Measurements from ENCODE around the gene IPO5.
"Not testable (repeated sequence)": the region's sequence is repeated elsewhere in the genome, so short reads cannot be mapped to it uniquely, and the experiment has no call there.

IPO5 gene

DNA sequence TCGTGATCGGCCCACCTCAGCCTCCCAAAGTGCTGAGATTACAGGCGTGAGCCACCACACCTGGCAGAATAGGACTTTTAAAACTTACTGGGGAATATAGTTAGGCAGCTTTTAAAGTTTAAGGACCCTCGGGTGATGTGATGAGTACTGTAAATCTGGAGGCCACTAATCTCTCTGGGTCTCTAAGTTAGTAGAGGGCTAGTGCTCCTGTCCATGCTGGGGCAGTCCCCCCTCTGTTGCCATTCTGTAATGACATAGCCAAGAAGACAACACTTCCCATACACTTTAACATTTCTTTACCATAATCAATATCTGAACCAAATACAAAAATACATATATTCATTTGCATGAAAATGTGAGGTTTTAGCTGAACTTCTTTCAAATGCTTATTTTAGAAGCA is 65.7 kb downstream of the IPO5 start:
- DNase-seq = no peak

DNA sequence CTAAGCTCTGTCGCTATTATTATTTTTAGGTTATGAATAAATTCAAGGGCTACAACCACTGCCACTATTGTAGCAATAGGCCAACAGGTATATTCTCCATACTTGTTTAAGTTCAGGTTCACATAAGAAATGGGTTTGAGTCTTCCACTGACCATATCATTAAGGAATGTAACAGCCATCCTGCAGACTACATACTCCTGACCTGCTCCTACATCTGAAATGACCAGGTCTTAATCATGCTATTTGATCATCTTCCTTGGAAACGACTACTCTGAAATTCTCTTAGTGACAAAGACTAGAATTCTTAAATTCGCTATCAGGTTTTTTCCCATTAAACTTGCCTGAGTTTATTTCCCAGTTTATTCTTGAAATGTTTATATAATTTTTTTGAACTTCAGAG is 66.8 kb downstream of the IPO5 start:
- no peak for DNase-seq

DNA sequence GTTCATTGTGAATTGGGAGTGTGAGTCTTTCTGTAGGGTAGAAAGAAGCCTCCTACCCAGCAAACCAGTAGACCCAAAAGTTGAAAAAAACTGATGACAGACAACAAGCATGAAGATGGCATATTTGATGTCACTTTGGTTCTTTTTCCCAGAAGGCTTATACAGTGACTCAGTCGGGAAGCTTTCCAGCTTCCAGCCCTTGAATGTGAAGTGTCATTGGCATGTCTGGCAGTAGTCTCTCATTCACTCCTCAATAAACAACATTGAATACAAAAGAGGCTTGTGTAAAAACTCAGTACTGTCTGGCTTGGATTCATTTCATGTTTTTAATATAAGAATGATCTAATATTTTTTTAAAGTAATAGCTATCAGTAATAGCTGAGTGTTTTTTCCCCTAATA is 68.7 kb downstream of the IPO5 start:
- DNase-seq = no peak

DNA sequence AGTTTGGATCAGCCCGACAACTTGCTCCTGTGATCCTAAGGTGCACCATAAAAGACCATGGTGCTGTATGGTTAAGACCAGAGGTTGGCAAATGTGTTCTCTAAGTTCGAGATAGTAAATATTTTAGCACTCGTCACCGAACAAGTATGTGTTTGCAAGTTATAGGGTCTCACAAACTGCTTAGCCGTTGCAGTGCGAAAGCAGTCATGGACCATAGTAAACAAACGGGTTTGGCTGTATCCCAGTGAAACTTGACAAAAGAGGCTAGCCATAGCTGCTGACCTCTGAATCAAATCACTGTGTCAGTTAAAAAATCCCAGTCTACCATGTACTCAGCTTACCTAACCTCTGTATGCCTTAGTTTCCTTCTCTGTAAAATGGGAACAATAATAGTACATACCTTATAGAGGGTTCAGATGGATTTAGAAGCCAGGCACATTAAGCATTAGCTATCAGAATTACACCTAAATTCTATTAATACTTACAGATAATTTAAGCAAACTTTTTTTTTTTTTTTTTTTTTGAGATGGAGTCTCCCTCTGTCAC is 72.1 kb downstream of the IPO5 start:
- no peak for DNase-seq

DNA sequence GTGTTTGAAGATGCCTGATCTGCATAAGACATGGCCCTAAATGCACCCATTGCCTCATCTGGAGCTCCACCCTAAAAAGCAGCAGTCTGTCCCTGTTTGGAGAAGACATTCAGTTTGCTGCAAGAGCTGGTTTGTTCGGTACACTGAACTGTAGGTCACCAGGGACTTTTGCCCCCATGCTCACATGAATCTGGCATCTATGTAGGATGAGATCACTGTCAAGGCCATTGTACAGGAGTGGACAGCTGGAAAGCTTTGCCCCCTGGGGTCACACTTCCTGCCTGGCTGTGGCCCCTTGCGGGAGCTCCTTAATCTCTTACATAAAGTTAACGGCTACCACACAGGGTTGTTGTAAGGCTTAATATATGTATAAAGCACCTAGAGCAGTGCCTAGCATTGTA is 73.0 kb downstream of the IPO5 start:
- no peak for DNase-seq

DNA sequence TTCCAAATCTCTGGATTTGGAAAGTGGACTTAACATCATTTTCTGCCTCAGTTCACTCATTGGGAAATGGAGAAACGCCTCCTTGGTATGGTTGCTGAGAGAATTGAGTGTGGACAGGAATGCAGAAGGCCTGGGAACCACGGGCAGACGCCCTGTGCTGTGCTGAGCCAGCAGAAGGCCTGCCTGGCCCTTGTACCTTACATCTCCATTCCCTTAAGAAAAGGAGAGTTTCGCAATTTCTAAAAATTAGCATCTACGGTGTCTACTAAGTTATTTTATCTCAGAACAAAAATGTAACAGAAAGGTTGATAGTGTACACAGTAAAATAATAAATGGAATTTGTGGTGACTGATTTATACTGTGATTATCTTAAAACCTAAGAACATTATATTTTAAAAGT is 78.7 kb downstream of the IPO5 start:
- no peak for DNase-seq

DNA sequence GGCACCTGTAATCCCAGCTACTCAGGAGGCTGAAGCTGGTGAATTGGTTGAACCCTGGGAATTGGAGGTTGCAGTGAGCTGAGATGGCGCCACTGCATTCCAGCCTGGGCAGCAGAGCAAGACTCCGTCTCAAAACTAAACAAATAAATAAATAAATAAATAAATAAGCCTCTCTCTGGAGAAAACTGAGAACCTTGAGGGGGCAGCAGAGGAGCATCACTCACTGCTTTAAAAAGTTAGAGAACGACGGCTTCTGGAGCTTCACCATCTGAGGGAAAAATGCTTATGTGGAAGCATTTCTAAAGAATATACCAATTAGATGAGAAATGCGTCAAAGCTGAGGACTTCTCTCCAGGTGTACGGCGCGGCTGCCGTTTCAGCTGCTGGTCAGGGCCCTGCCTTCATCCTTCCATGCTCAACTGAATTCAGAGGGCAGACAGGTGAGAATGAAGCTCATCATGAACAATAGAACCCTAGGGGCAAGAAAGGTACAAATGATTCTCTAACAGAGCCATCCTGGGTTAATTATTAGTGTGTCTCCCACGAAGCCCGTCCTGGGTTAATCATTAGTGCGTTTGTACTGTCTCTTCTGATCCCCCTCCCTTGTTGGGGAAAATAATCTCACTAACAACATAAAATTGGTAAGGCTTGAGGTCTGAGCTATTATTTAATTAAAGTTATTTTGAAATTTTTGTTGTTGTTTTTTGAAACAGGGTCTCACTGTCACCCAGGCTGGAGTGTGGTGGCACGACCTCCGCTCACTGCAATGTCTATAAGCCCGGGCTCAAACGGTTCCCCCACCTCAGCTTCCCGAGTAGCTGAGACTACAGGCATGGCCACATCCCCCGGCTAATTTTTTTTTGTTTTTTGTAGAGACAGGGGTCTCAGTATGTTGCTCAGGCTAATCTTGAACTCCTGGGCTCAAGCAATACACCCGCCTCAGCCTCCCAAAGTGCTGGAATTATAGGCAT is 80.1 kb downstream of the IPO5 start:
- no peak for DNase-seq

DNA sequence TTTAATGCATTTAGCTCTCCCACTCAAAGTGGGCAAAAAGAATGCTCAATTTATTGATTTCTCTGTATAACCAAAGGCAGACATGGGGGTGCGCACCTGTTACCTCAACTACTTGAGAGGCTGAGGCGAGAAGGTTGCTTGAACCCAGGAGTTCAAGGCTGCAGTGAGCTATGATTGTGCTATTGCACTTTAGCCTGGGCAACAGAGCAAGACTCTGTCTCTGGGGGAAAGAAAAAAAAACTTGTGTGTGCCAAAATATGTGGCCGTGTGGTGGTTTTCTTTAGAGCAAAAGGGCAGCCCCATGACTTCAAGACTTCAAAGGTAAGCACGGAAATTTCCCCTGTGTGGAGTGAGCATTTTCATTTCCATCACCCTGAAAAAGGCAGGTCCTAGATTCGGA is 81.9 kb downstream of the IPO5 start:
- no peak for DNase-seq

DNA sequence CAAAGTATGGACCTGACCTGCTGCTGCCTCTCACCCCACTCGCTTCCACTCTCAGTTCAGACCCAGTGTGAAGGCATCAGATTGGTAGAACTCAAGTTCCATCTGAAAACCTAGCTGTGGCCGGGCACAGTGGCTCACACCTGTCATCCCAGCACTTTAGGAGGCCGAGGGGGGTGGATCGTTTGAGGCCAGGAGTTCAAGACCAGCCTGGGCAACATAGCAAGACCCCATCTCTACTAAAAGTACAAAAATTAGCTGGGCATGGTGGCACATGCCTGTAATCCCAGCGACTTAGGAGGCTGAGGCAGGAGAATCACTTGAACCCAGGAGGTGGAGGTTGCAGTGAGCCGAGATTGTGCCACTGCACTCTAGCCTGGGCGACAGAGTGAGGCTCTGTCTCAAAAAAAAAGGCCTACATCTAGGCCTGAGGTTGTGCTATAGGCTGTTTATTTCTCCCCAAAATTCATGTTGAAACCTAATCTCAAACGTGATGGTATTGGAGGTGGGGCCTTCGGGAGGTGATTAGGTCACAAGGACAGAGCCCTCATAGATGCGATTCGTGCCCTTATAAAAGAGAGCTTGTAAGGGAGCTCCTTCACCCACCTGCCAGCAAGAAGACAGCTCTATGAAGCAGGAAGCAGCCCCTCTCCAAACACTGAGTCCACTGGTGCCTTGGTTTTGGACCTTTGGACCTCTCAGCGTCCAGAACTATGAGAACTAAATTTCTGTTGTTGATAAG is 83.3 kb downstream of the IPO5 start:
- not testable (repeated sequence) for DNase-seq

DNA sequence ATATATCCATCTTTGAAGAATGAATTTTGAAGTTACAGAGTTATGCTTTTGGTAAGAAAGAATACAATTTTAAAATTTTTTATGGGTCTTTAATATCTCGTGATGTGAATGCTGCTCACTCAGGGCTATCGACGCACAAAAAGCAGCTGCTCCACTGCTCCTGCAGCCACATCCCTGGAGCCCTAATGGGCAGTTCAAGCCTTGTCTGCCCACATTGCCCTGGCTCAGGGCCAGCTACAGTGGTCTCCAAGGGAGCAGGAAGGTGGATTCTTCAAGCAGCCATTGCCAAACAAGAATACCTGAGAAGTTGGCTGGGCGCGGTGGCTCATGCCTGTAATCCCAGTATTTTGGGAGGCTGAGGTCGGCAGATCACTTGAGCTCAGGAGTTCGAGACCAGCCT is 85.8 kb downstream of the IPO5 start:
- DNase-seq = no peak

DNA sequence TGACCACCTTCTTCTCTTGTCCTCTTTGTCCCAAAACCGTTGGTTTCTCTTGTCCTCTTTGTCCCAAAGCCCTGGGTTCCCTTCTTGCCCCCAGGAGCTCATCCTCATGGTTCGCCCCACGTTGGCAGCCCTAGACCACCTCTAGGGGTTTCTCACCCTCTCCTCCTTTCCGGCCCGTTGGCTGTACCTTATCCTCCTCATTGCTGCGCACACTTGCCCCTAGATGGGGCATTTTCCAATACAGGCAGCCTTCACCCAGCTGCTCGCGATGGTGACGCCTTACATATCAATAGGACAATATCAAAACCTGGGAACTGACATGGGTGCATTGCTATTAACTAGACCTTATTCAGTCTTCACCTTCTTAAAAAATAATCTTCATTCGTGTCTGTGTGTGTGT is 86.5 kb downstream of the IPO5 start:
- no peak for DNase-seq

DNA sequence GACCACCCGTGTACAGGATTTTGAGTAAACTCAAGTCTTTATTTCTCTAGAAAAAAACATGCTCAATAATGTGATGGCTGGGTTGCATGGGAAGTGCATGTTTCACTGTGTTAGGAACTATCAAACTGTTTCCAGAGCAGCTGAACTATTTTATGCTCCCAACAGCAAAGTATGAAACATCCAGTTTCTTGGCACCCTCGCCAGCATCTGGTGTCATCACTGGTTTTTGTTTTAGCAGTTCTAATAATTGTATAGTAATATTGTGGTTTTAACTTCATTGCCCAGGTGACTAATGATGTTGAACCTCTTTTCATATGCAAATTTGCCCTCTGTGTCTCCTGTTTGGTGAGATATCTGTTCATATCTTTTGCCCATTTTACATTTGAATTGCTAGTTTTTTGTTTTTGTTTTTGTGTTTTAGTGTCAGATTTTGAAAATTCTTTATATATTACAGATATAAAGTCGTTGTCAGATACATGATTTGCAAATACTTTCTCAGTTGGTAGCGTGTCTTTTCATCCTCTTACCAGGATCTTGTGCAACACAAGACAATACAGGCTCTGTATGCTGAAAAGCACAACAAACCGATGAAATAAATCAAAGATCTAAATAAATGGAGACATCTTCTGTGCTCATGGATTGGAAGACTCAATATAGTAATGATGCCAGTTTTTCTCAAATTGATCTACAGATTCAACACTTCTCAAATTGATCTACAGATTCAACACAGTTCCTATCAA is 87.8 kb downstream of the IPO5 start:
- DNase-seq = no peak

DNA sequence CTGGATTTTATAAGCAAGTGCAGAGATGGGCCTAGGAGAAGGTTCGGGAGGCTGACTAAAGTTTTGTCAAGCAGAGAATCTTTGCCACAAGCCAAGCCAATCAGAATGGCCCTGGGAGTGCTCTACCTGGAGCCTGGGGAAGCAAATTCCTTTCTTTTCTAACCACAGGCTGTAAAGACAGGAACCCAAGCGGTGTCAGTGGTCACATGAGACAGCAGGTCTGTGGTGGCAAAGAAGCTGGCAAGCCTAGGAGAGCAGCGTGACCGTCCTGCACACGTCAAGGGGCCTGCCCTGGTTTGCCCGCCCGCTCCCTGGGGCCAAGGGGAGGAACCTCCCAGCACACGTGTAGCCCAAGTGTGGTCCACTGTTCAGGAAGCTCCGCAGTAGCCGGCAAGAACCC is 90.8 kb downstream of the IPO5 start:
- no peak for DNase-seq

DNA sequence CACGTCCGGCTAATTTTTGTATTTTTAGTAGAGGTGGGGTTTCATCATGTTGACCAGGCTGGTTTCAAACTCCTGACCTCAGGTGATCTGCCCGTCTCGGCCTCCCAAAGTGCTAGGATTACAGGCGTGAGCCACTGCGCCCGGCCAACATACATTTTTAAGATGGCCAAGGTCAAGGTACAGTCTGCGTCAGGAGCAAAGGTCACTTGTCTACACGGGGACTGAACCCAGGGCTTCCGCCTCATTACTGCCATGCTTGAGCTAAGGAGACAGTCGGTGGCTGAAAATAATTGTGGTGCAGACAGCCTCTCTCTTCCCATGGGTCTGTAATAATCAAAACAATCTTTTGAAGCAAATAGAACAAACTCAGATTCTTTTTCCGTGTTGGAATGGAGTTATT is 94.3 kb downstream of the IPO5 start:
- DNase-seq = not testable (repeated sequence)

DNA sequence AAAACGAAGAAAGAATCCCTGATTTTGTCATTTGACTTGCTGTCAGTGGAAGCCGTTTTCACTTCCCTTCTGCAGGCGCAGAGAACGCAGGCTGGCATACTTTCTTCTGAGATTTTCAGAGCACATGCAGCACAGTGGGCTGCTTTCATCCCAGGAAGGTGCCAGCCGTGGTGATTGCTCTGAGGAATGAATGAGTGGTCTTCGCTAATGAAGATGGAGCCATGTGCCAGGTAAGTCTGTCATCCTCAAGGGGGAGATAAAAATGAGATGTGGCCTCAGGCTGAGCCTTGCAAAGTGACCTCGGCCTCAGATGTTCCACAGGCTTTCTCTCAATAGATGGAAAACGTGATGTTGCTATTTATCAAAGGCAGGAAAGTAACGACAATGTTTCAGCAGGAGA is 94.8 kb downstream of the IPO5 start:
- DNase-seq = no peak

DNA sequence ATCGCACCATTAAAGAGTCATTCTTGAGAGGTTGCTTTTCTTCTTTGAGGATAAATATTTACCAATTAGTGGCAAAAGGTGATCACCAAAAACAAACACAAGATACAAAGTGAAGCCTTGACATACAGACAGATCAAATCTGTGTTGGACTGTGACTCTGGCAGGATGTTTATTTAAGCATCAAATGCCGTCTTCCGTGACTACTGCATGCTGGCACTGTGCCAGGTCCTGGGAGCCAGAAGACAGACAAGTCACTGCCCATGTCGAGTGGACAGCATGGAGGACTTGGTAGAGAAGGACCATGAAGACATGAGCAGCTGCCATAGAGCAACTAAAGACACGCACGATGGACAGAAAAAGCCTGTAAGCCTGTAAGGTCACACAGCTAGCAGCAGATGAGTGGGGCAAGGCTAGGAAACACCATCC is 96.6 kb downstream of the IPO5 start:
- no peak for DNase-seq

DNA sequence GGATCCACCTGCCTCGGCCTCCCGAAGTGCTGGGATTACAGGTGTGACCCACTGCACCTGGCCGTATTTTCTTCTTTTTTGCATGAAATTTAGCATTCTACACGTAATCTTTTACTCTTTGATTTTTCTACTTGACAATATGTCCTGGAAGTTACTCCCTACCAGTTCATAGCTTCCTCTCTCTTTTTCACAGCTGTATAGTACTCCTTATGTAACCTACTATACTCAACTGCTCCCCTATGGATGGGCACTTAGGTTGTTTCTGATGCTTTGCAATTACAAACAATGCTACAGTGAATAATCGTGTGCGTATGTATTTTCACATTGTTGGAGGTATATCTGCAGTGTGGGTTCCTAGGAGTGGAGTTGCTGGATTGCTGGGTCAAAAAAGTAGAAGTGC is 98.9 kb downstream of the IPO5 start:
- DNase-seq = no peak

DNA sequence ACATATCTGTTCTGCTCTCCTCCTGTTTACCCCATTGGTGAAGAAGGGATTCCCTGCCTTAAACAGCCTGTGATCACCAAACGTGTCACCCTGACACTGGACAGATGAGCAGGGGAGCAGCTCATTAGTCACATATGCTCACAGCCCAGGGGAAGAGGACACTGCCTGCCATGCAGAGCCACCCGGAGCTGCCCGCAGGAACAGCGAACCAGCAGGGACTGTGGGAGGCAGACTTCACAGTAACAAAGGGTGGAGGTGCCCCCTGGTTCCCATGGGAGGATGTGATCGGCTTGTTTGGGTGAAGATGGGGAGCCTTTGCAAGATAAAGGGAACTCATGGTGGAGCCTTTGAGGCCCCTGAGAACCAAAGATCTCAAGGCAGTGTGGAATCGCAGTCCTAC is 100.8 kb downstream of the IPO5 start:
- no peak for DNase-seq

DNA sequence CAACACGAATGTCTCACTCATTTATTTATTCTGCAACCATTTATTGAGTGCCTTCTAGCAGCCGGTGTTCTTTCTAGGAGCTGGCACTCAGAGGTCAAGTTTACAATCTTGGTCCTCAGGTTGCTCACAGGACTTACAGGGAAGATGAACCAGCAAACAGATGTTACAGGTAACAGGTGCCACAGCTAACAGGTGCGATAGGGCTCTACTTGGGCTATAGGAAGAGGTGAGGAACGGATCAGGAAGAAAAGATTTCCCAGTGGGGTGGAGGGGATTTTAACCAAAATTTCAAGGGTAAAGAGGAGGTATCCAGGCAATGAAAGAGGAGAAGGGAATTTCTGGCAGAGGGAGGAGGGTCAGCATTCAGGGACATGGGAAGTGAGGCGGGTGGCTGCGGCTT is 102.1 kb downstream of the IPO5 start:
- peak; percentile 87 for DNase-seq

DNA sequence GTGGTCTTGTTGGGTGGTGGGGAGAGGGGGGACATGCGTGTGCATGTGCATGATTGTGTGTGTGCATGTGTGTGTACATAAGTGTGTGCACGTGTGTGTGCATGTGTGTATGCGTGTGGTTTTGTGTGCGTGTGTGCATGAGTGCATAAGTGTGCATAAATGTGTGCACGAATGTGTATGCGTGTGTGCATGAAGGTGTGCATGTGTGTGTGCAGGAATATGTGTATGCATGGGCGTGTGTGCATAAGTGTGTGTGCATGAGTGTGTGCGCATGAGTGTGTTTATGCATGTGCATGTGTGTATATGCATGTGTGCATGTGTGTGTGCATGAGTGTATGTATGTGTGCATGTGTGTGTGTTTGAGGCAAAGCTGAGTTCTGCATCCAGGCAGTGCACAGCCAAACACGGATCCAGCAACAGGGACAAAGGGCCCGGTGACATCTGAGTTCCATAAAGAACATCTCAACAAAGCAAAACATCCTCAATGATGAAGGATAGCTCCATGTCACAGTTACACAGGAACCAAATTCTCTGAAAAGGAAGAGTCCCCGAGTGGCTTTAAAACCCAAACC is 103.5 kb downstream of the IPO5 start:
- DNase-seq = no peak

DNA sequence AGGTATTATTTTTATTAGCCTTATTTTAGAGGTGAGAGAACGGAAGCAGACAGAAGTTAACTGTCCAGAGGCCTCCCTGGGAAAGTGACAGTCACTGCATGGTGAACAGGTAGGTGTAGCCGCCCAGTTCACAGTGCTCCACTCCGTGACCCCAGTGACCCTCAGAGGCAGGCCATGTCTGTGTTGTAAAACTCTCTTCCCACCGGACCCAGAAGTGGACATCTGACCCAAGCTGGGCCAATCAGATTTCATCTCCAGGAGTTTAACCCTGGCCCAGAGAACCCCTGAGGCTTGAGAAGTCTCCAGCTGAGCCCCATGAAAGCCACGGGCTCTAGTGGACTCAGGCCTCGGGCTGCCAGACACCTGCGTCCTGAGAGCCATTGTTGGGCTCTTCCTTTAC is 105.8 kb downstream of the IPO5 start:
- no peak for DNase-seq

DNA sequence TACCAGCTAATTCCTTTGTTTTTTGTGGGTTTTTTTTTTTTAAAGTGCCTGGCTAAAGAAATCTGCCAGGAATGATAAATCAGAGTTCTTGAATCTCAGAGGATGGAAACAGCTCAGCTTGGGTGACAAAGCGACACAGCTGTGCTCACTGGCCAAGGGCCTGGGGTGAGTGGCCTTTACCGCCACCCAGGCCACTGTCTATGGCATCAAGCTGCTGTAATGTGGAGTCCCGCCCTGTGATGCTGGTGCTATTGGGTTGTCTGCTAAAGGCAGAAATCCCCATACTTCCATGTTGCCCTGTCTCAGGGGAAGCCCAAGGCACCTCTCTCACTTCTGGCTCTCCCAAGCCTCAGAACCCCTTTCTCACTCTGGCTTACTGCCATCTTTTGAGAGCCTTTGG is 106.8 kb downstream of the IPO5 start:
- DNase-seq = no peak

DNA sequence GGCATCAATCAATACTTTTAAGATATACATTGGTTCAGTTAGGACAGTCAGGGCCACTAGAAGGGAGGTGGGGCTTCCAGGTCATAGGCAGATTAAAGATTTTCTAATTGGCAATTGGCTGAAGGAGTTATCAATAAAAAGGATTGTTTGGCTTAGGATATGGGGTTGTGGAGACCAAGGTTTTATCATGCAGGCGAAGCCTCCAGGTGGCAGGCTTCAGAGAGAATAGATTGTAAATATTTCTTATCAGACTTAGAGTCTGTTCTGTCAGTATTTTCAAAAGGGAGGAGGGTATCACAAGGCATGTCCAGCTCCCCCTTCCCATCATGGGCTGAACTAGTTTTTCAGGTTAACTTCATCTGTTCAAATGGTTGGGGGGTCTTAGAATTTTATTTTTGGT is 112.0 kb downstream of the IPO5 start:
- no peak for DNase-seq

Measured in NCI-H187 treated with DMSO at 0.1 percent for 48 hours (cell line).